CD14-positive monocyte (primary cell): Measurements from ENCODE around the gene ZNF385B. TPM values are rescaled to one million over a fixed set of nuclear protein-coding genes. Genes with fewer than 3 reads are reported as not detected.
"Not testable (repeated sequence)": the region's sequence is repeated elsewhere in the genome, so short reads cannot be mapped to it uniquely, and the experiment has no call there.

Experiments
- DNase-seq, 3 donors: peaks; one replicate each; pipeline ENCODE4 v3.0.0-alpha.2; 2011 to 2022
- H2AFZ ChIP-seq: 2 replicates; pipeline ENCODE4 v1.6.0; 2012; ENCODE audit warnings: mild to moderate bottlenecking, low read depth, low read length, inconsistent platforms; ENCODE audit not compliant: insufficient read depth, poor library complexity, severe bottlenecking
- H3K27ac ChIP-seq, 2 donors: 1 replicate in 1 of 2; 2 replicates in 1 of 2; pipeline ENCODE4 v1.5.1; 2012 to 2013; ENCODE audit warnings: low read length in 2 of 2, control low read depth in 1 of 2, inconsistent platforms in 1 of 2, low read depth in 1 of 2, mild to moderate bottlenecking in 1 of 2
- H3K27me3 ChIP-seq, 2 donors: one replicate each; pipeline versions ENCODE4 v1.6.0 to v1.6.1; 2011 to 2013; ENCODE audit warnings: low read length in 2 of 2; ENCODE audit not compliant: control insufficient read depth in 2 of 2, insufficient read depth in 2 of 2
- H3K36me3 ChIP-seq, 2 donors: replicated peaks in 1 of 2; 1 replicate in 1 of 2; 2 replicates in 1 of 2; pipeline versions ENCODE4 v1.5.1 to v1.6.1; 2012 to 2013; ENCODE audit warnings: low read length in 2 of 2, control low read depth in 1 of 2, inconsistent platforms in 1 of 2, mild to moderate bottlenecking in 1 of 2; ENCODE audit not compliant: insufficient read depth in 2 of 2, control insufficient read depth in 1 of 2
- H3K4me1 ChIP-seq, 2 donors: 1 replicate in 1 of 2; 2 replicates in 1 of 2; pipeline versions ENCODE4 v1.5.1 to v1.6.1; 2012 to 2013; ENCODE audit warnings: low read length in 2 of 2, control low read depth in 1 of 2, inconsistent platforms in 1 of 2, mild to moderate bottlenecking in 1 of 2, moderate library complexity in 1 of 2; ENCODE audit not compliant: insufficient read depth in 2 of 2, control insufficient read depth in 1 of 2
- H3K4me2 ChIP-seq: replicated peaks from 2 replicates; pipeline ENCODE3; 2012; ENCODE audit warnings: low read length, moderate library complexity, mild to moderate bottlenecking; ENCODE audit not compliant: poor library complexity, severe bottlenecking; ENCODE audit errors: extremely low read depth
- H3K4me3 ChIP-seq, 3 experiments: fragments of 200-600 bp in 1 of 3; sonication (generic) in 1 of 3; replicated peaks in 1 of 3; 1 replicate in 2 of 3; 2 replicates in 1 of 3; pipeline ENCODE4 v1.5.1; 2011 to 2013; ENCODE audit warnings: low read length in 3 of 3, mild to moderate bottlenecking in 3 of 3, control low read depth in 2 of 3, low read depth in 2 of 3, inconsistent platforms in 1 of 3, moderate library complexity in 1 of 3
- H3K79me2 ChIP-seq: 2 replicates; pipeline ENCODE4 v1.6.0; 2012; ENCODE audit warnings: mild to moderate bottlenecking, control low read depth, inconsistent platforms, low read length, moderate library complexity; ENCODE audit not compliant: insufficient read depth
- H3K9ac ChIP-seq: 2 replicates; pipeline ENCODE4 v1.6.0; 2017; ENCODE audit warnings: low read length, mild to moderate bottlenecking; ENCODE audit not compliant: insufficient read depth, poor library complexity, severe bottlenecking
- H3K9me3 ChIP-seq, 2 donors: replicated peaks in 1 of 2; 1 replicate in 1 of 2; 2 replicates in 1 of 2; pipeline versions ENCODE4 v1.5.1 to v1.6.1; 2012 to 2013; ENCODE audit warnings: low read length in 2 of 2, control low read depth in 1 of 2; ENCODE audit not compliant: control insufficient read depth in 1 of 2, insufficient read depth in 1 of 2
- H4K20me1 ChIP-seq: 2 replicates; pipeline ENCODE4 v1.6.0; 2012; ENCODE audit warnings: mild to moderate bottlenecking, low read length, control low read depth, moderate library complexity; ENCODE audit not compliant: insufficient read depth
- H3K27ac Mint-ChIP-seq, 7 donors: one replicate each; pipeline ENCODE4 v1.8.0; 2020; ENCODE audit warnings: mild to moderate bottlenecking in 7 of 7, mixed read lengths in 7 of 7, moderate library complexity in 6 of 7, inconsistent platforms in 2 of 7
- H3K27me3 Mint-ChIP-seq, 3 donors: one replicate each; pipeline ENCODE4 v1.8.0; 2021 to 2022; ENCODE audit warnings: low read depth in 3 of 3, mild to moderate bottlenecking in 3 of 3, mixed read lengths in 3 of 3, moderate library complexity in 3 of 3, inconsistent platforms in 1 of 3
- H3K36me3 Mint-ChIP-seq, 2 donors: one replicate each; pipeline ENCODE4 v1.8.0; 2020; ENCODE audit warnings: mixed read lengths in 2 of 2, inconsistent platforms in 1 of 2, mild to moderate bottlenecking in 1 of 2
- H3K4me1 Mint-ChIP-seq: one replicate; pipeline ENCODE4 v1.8.0; 2020; ENCODE audit warnings: mild to moderate bottlenecking, mixed read lengths
- H3K4me3 Mint-ChIP-seq, 2 donors: one replicate each; pipeline ENCODE4 v1.8.0; 2020; ENCODE audit warnings: mild to moderate bottlenecking in 2 of 2, mixed read lengths in 2 of 2, moderate library complexity in 1 of 2
- H3K9me3 Mint-ChIP-seq, 7 donors: one replicate each; pipeline ENCODE4 v1.8.0; 2020 to 2022; ENCODE audit warnings: mixed read lengths in 7 of 7, mild to moderate bottlenecking in 6 of 7, moderate library complexity in 6 of 7, inconsistent platforms in 2 of 7
- CTCF ChIP-seq: fragments of 200-600 bp; IDR thresholded peaks from one replicate; pipeline ENCODE4 v1.8.0; 2022; ENCODE audit warnings: antibody characterized with exemption, mild to moderate bottlenecking
- WGBS: methylation state at CpG from one replicate; pipeline ENCODE4 v1.1.5; 2013; ENCODE audit warnings: missing lambda C conversion rate; ENCODE audit not compliant: insufficient coverage; 5-methylcytosine and 5-hydroxymethylcytosine counted together
- intact Hi-C, 2 donors: fragments of 100-400 bp; cut with micrococcal nuclease; formaldehyde crosslinking; loops; one replicate each; pipeline versions ENCODE4 v1.15.0 to v1.15.1; 2023
- polyA plus RNA-seq, 3 donors: library from polyadenylated mRNA; depleted of rRNA in 1 of 3; unstranded in 2 of 3; stranded (reverse) in 1 of 3; fragments of 300-500 nt in 2 of 3; fragments of >200 nt in 1 of 3; fragmentation: Illumina TruSeq in 2 of 3; gene quantifications; 1 replicate in 2 of 3; 2 replicates in 1 of 3; pipeline ENCODE4 v1.2.3, GENCODE V29; 2012 to 2021

The ZNF385B gene
- polyA plus RNA-seq, 3 donors: not detected

- H3K36me3 ChIP-seq: no peaks in the 10 kb centered on the region
- no peaks in the 10 kb centered on the region for H3K27me3 Mint-ChIP-seq
- H4K20me1 ChIP-seq: no peaks in the 10 kb centered on the region
- H3K27ac ChIP-seq: no peak overlapping the region
- intact Hi-C loops: no loop called here
- no peaks in the 10 kb centered on the region for H3K4me1 ChIP-seq
- H3K4me3 Mint-ChIP-seq: no peak overlapping the region
- DNase-seq: no peak
- 65% methylated on average over 2 of the region's 6 CpGs for WGBS
- H3K9me3 ChIP-seq: no peaks in the 10 kb centered on the region
- peaks cover 0 to 9% (median 5%) of the 10 kb centered on the region in 7 donors for H3K9me3 Mint-ChIP-seq
- no peak overlapping the region for H2AFZ ChIP-seq
- no peak for TF ChIP-seq CTCF
- H3K9ac ChIP-seq: no peak overlapping the region
- no peaks in the 10 kb centered on the region for H3K4me1 Mint-ChIP-seq
- H3K27me3 ChIP-seq: no peaks in the 10 kb centered on the region
- no peaks in the 10 kb centered on the region for H3K79me2 ChIP-seq
- no peak overlapping the region for H3K27ac Mint-ChIP-seq
- H3K4me3 ChIP-seq: no peak overlapping the region
- H3K4me2 ChIP-seq: no peak overlapping the region
- no peaks in the 10 kb centered on the region for H3K36me3 Mint-ChIP-seq
These were observed 225.1 kb downstream of the ZNF385B start for GRCh38 chr2:179636100-179636980.

DNA sequence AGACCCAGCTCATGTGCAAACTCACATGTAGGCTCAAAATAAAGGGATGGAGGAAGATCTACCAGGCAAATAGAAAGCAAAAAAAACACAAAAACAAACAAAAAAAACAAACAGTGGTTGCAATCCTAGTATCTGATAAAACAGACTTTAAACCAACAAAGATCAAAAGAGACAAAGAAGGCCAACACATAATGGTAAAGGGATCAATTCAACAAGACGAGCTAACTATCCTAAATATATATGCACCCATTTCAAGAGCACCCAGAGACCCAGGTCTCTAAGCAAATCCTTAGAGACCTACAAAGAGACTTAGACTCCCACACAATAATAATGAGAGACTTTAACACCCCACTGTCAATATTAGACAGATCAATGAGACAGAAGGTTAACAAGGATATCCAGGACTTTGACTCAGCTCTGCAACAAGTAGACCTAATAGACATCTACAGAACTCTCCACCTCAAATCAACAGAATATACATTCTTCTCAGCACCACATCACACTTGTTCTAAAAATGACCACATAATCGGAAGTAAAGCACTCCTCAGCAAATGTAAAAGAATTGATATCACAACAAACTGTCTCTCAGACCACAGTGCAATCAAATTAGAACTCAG, 229.5 kb downstream of the ZNF385B start:
- peaks cover 2 to 11% (median 5%) of the 10 kb centered on the region in 7 donors for H3K9me3 Mint-ChIP-seq
- H3K36me3 ChIP-seq, H3K36me3 Mint-ChIP-seq, H3K27ac Mint-ChIP-seq, H2AFZ ChIP-seq, intact Hi-C loops, H3K4me1 Mint-ChIP-seq, H3K4me3 ChIP-seq, H3K79me2 ChIP-seq, H3K27me3 Mint-ChIP-seq, H4K20me1 ChIP-seq, H3K27me3 ChIP-seq, H3K9me3 ChIP-seq, H3K4me3 Mint-ChIP-seq, H3K27ac ChIP-seq, H3K4me1 ChIP-seq, H3K9ac ChIP-seq, DNase-seq, H3K4me2 ChIP-seq: not testable (repeated sequence)
- WGBS: no CpG with 5 or more reads among the region's 2 CpGs

DNA sequence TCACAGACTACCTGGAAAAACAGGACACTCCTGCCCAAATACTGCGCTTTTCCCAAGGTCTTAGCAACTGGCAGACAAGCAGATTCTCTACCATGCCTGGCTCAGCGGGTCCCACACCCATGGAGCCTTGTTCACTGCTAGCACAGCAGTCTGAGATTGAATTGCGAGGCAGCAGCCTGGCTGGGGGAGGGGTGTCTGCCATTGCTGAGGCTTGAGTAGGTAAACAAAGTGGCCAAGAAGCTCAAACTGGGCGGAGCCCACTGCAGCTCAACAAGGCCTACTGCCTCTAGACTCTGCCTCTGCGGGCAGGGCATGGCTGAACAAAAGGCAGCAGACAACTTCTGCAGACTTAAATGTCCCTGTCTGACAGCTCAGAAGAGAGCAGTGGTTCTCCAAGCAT, 231.6 kb downstream of the ZNF385B start:
- H3K27me3 Mint-ChIP-seq, H3K9me3 ChIP-seq, H3K4me3 Mint-ChIP-seq, DNase-seq, H2AFZ ChIP-seq, H3K27ac Mint-ChIP-seq, H3K36me3 Mint-ChIP-seq, intact Hi-C loops, H3K4me1 Mint-ChIP-seq, H3K27me3 ChIP-seq, H3K36me3 ChIP-seq, H3K4me2 ChIP-seq, H3K27ac ChIP-seq, H3K4me1 ChIP-seq, H4K20me1 ChIP-seq, H3K9ac ChIP-seq, H3K79me2 ChIP-seq, H3K9me3 Mint-ChIP-seq, H3K4me3 ChIP-seq: not testable (repeated sequence)
- 74% methylated on average over 2 of the region's 5 CpGs for WGBS
